SK-N-SH (cell line): ENCODE results near the gene GBA3. TPM values are rescaled to one million over a fixed set of nuclear protein-coding genes. Genes with fewer than 3 reads are reported as not detected.

ENCODE experiments used
- CTCF ChIA-PET: fragments of 300-600, 350-600 bp; formaldehyde crosslinking; extraction: SDS; loops from one replicate; lab custom pipeline; 2021; lab: Yijun Ruan, JAX
- POLR2A ChIA-PET: fragments of 350-600 bp; sonication (Branson Sonifier 250); formaldehyde crosslinking; extraction: SDS; loops from one replicate; lab custom pipeline; 2020; ENCODE audit warnings: antibody characterized with exemption, inconsistent platforms; lab: Yijun Ruan, JAX
- DNase-seq: peaks from one replicate; pipeline ENCODE4 v3.0.0; 2012
- H2AFZ ChIP-seq: fragments of 200-600 bp; sonication (generic); 2 replicates; pipeline ENCODE4 v1.8.1; 2016; ENCODE audit warnings: antibody characterized with exemption, mild to moderate bottlenecking, low read depth
- H3F3A ChIP-seq: fragments of 200-600 bp; sonication (generic); replicated peaks from 2 replicates; pipeline ENCODE3; 2016; ENCODE audit warnings: antibody characterized with exemption, mild to moderate bottlenecking; ENCODE audit not compliant: insufficient read depth
- H3K27ac ChIP-seq, 2 experiments: fragments of 200-500 bp in 1 of 2; fragments of 200-600 bp in 1 of 2; sonication (Bioruptor generic) in 1 of 2; sonication (generic), shearing (Covaris generic) in 1 of 2; 2 replicates each; pipeline versions ENCODE4 v1.5.1 to v1.6.1; 2014 to 2016; ENCODE audit warnings: low read depth in 2 of 2, inconsistent platforms in 1 of 2, low read length in 1 of 2, mild to moderate bottlenecking in 1 of 2, mixed read lengths in 1 of 2
- H3K27me3 ChIP-seq: fragments of 200-600 bp; sonication (generic), shearing (Covaris generic); 2 replicates; pipeline ENCODE4 v1.6.1; 2016; ENCODE audit warnings: mixed run types; ENCODE audit not compliant: insufficient read depth
- H3K36me3 ChIP-seq, 2 experiments: fragments of 200-500 bp in 1 of 2; fragments of 200-600 bp in 1 of 2; sonication (Bioruptor generic) in 1 of 2; sonication (generic) in 1 of 2; replicated peaks in 1 of 2; 2 replicates each; pipeline versions ENCODE3 to v1.5.1; 2014 to 2016; ENCODE audit warnings: low read length in 1 of 2, mild to moderate bottlenecking in 1 of 2; ENCODE audit not compliant: insufficient read depth in 2 of 2, control insufficient read depth in 1 of 2
- H3K4me1 ChIP-seq, 2 experiments: fragments of 200-500 bp in 1 of 2; fragments of 200-600 bp in 1 of 2; sonication (Bioruptor generic) in 1 of 2; sonication (generic), shearing (Covaris generic) in 1 of 2; 2 replicates each; pipeline versions ENCODE4 v1.5.1 to v1.6.1; 2014 to 2016; ENCODE audit warnings: low read depth in 1 of 2, low read length in 1 of 2, mixed run types in 1 of 2; ENCODE audit not compliant: insufficient read depth in 2 of 2, control insufficient read depth in 1 of 2
- H3K4me2 ChIP-seq: fragments of 200-600 bp; sonication (generic), shearing (Covaris generic); 2 replicates; pipeline ENCODE4 v1.6.1; 2017; ENCODE audit warnings: mixed run types
- H3K4me3 ChIP-seq, 2 experiments: fragments of 200-500 bp in 1 of 2; fragments of 200-600 bp in 1 of 2; sonication (Bioruptor generic) in 1 of 2; sonication (generic), shearing (Covaris generic) in 1 of 2; 2 replicates each; pipeline versions ENCODE4 v1.5.1 to v1.8.1; 2014 to 2016; ENCODE audit warnings: low read depth in 2 of 2, inconsistent platforms in 1 of 2, low read length in 1 of 2, mild to moderate bottlenecking in 1 of 2, mixed read lengths in 1 of 2, moderate library complexity in 1 of 2
- H3K79me2 ChIP-seq: fragments of 200-600 bp; sonication (generic); 2 replicates; pipeline ENCODE4 v1.8.1; 2017; ENCODE audit warnings: mild to moderate bottlenecking; ENCODE audit not compliant: insufficient read depth
- H3K9ac ChIP-seq: fragments of 200-600 bp; sonication (generic); 2 replicates; pipeline ENCODE4 v1.6.1; 2017; ENCODE audit warnings: mixed run types
- H3K9me2 ChIP-seq: fragments of 200-600 bp; sonication (generic); 2 replicates; pipeline ENCODE4 v1.6.1; 2017; ENCODE audit warnings: mixed run types
- H3K9me3 ChIP-seq: fragments of 200-600 bp; sonication (generic); 2 replicates; pipeline ENCODE4 v1.6.1; 2017; ENCODE audit warnings: mixed run types, mild to moderate bottlenecking, moderate library complexity
- H4K20me1 ChIP-seq: fragments of 200-600 bp; sonication (generic); 2 replicates; pipeline ENCODE4 v1.6.1; 2017; ENCODE audit warnings: mild to moderate bottlenecking, mixed run types; ENCODE audit not compliant: insufficient read depth
- ELF1 ChIP-seq: IDR thresholded peaks from 2 replicates; pipeline ENCODE4 v1.4.0; 2012
- EP300 ChIP-seq, 2 experiments: IDR thresholded peaks; 2 replicates each; pipeline versions ENCODE4 v1.4.0 to v1.6.1; 2012; ENCODE audit warnings: borderline replicate concordance in 1 of 2, low read depth in 1 of 2, low read length in 1 of 2
- EZH2phosphoT487 ChIP-seq: fragments of 200-600 bp; sonication (generic); IDR thresholded peaks from 2 replicates; pipeline ENCODE4 v1.6.1; 2017; ENCODE audit warnings: low read depth, mixed run types, mild to moderate bottlenecking, antibody characterized with exemption, moderate library complexity, borderline replicate concordance
- FOSL2 ChIP-seq: IDR thresholded peaks from 2 replicates; pipeline ENCODE4 v1.4.0; 2012; ENCODE audit warnings: low read depth, mild to moderate bottlenecking, moderate library complexity, borderline replicate concordance
- FOXM1 ChIP-seq: IDR thresholded peaks from 2 replicates; pipeline ENCODE4 v1.4.0; 2012; ENCODE audit warnings: low read depth, mild to moderate bottlenecking
- GATA2 ChIP-seq: sonication (generic); formaldehyde crosslinking; IDR thresholded peaks from 2 replicates; pipeline ENCODE4 v1.5.0; 2020; ENCODE audit warnings: mild to moderate bottlenecking, missing genetic modification reagents
- MXI1 ChIP-seq: IDR thresholded peaks from 2 replicates; pipeline ENCODE4 v1.6.1; 2012; ENCODE audit warnings: mild to moderate bottlenecking, low read depth, low read length, improper control_type of control experiment
- NFIC ChIP-seq: IDR thresholded peaks from 2 replicates; pipeline ENCODE4 v1.4.0; 2012; ENCODE audit warnings: borderline replicate concordance
- NRF1 ChIP-seq: IDR thresholded peaks from 2 replicates; pipeline ENCODE4 v1.6.1; 2012; ENCODE audit warnings: low read depth, mild to moderate bottlenecking, low read length
- RCOR1 ChIP-seq: fragments of 150-350 bp; IDR thresholded peaks from 2 replicates; pipeline ENCODE4 v1.6.1; 2017; ENCODE audit warnings: antibody characterized with exemption, low read length
- TAF1 ChIP-seq: IDR thresholded peaks from 2 replicates; pipeline ENCODE4 v1.6.1; 2012; ENCODE audit warnings: low read depth, mild to moderate bottlenecking, low read length, moderate library complexity, borderline replicate concordance
- TEAD4 ChIP-seq: IDR thresholded peaks from 2 replicates; pipeline ENCODE4 v1.4.0; 2012; ENCODE audit warnings: mild to moderate bottlenecking, borderline replicate concordance; ENCODE audit not compliant: insufficient read depth
- YY1 ChIP-seq: IDR thresholded peaks from 2 replicates; pipeline ENCODE4 v1.4.0; 2012; ENCODE audit warnings: low read depth, mild to moderate bottlenecking
- WGBS: methylation state at CpG from one replicate; pipeline ENCODE4 v1.1.6; 2017; ENCODE audit warnings: low lambda C conversion rate; 5-methylcytosine and 5-hydroxymethylcytosine counted together
- polyA plus RNA-seq, 3 experiments: library from polyadenylated mRNA; depleted of rRNA; stranded (reverse); fragments of >200 nt; gene quantifications; 2 replicates each; pipeline ENCODE4 v1.2.3, GENCODE V29; 2012
- TF ChIP-seq, protein P1 (sequence below): IDR thresholded peaks from 2 replicates; pipeline ENCODE4; 2012
- TF ChIP-seq, protein P2 (sequence below): fragments of 200-600 bp; sonication (generic); IDR thresholded peaks from 2 replicates; pipeline ENCODE4 v1.6.1; 2017; ENCODE audit warnings: antibody characterized with exemption, mild to moderate bottlenecking, moderate library complexity
- TF ChIP-seq, protein P3 (sequence below): IDR thresholded peaks from 2 replicates; pipeline ENCODE4 v1.4.0; 2012; ENCODE audit warnings: low read depth
- TF ChIP-seq, protein P4 (sequence below): IDR thresholded peaks from 2 replicates; pipeline ENCODE4 v1.4.0; 2012; ENCODE audit warnings: low read depth, borderline replicate concordance
- TF ChIP-seq, protein P5 (sequence below): IDR thresholded peaks from 2 replicates; pipeline ENCODE4 v1.6.1; 2012; ENCODE audit warnings: mild to moderate bottlenecking, low read depth, low read length, moderate library complexity
- TF ChIP-seq, protein P6 (sequence below): fragments of 150-350 bp; IDR thresholded peaks from 2 replicates; pipeline ENCODE4 v1.6.1; 2017; ENCODE audit warnings: antibody characterized with exemption, low read length, low read depth, borderline replicate concordance

Gene GBA3
- polyA plus RNA-seq, 1 of the 3 experiments (the other 2 are of a cell fraction), result not detected

DNA sequence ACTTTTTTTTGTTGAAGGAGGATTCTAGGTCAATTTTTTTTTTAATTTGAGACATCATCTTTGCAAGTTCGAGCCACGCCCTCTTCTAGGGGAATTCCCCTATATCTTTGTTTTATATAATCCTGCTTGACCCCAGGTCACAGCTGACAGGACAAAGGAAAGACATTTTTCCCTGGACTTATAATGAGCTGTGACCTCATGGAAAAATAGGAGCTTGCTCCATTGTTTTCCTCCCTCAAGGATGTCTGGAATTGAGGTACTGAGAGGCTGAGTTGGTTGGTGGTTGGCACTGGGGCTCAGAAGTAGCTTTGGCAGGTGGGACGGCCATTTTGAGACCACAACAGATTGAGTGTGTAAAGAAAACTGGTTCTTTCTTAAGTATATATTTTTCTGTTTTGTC is 49.0 kb downstream of the GBA3 start:
- CTCF ChIA-PET, result interaction anchor here (0.6 to 1.4 kb wide), 2 partner anchors 16 to 86 kb away, joined by 3 read pairs; no protein-coding TSS in a partner anchor

More for the DNA sequence above, 49.0 kb downstream of the GBA3 start:
- H3K4me3 ChIP-seq, result no peak overlapping the region
- no peaks in the 10 kb centered on the region for H3K9me3 ChIP-seq
- WGBS, result 5% methylated on average over 3 of the region's 3 CpGs
- no peak for DNase-seq
- no peaks in the 10 kb centered on the region for H3K9me2 ChIP-seq
- no peak overlapping the region for H2AFZ ChIP-seq
- no peaks in the 10 kb centered on the region for H3K4me1 ChIP-seq
- H3K4me2 ChIP-seq, result no peak overlapping the region
- TF ChIP-seq FOXM1, result no peak
- TF ChIP-seq, protein P1, sequence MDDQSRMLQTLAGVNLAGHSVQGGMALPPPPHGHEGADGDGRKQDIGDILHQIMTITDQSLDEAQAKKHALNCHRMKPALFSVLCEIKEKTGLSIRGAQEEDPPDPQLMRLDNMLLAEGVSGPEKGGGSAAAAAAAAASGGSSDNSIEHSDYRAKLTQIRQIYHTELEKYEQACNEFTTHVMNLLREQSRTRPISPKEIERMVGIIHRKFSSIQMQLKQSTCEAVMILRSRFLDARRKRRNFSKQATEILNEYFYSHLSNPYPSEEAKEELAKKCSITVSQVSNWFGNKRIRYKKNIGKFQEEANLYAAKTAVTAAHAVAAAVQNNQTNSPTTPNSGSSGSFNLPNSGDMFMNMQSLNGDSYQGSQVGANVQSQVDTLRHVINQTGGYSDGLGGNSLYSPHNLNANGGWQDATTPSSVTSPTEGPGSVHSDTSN, result no peak
- no peak for TF ChIP-seq RCOR1
- TF ChIP-seq FOSL2, result no peak
- TF ChIP-seq, protein P2, sequence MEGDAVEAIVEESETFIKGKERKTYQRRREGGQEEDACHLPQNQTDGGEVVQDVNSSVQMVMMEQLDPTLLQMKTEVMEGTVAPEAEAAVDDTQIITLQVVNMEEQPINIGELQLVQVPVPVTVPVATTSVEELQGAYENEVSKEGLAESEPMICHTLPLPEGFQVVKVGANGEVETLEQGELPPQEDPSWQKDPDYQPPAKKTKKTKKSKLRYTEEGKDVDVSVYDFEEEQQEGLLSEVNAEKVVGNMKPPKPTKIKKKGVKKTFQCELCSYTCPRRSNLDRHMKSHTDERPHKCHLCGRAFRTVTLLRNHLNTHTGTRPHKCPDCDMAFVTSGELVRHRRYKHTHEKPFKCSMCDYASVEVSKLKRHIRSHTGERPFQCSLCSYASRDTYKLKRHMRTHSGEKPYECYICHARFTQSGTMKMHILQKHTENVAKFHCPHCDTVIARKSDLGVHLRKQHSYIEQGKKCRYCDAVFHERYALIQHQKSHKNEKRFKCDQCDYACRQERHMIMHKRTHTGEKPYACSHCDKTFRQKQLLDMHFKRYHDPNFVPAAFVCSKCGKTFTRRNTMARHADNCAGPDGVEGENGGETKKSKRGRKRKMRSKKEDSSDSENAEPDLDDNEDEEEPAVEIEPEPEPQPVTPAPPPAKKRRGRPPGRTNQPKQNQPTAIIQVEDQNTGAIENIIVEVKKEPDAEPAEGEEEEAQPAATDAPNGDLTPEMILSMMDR, result no peak
- TF ChIP-seq ELF1, result no peak
- TF ChIP-seq, protein P3, sequence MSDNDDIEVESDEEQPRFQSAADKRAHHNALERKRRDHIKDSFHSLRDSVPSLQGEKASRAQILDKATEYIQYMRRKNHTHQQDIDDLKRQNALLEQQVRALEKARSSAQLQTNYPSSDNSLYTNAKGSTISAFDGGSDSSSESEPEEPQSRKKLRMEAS, result no peak
- no peak for TF ChIP-seq GATA2
- TF ChIP-seq, protein P4, sequence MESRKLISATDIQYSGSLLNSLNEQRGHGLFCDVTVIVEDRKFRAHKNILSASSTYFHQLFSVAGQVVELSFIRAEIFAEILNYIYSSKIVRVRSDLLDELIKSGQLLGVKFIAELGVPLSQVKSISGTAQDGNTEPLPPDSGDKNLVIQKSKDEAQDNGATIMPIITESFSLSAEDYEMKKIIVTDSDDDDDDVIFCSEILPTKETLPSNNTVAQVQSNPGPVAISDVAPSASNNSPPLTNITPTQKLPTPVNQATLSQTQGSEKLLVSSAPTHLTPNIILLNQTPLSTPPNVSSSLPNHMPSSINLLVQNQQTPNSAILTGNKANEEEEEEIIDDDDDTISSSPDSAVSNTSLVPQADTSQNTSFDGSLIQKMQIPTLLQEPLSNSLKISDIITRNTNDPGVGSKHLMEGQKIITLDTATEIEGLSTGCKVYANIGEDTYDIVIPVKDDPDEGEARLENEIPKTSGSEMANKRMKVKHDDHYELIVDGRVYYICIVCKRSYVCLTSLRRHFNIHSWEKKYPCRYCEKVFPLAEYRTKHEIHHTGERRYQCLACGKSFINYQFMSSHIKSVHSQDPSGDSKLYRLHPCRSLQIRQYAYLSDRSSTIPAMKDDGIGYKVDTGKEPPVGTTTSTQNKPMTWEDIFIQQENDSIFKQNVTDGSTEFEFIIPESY, result no peak
- TF ChIP-seq, protein P5, sequence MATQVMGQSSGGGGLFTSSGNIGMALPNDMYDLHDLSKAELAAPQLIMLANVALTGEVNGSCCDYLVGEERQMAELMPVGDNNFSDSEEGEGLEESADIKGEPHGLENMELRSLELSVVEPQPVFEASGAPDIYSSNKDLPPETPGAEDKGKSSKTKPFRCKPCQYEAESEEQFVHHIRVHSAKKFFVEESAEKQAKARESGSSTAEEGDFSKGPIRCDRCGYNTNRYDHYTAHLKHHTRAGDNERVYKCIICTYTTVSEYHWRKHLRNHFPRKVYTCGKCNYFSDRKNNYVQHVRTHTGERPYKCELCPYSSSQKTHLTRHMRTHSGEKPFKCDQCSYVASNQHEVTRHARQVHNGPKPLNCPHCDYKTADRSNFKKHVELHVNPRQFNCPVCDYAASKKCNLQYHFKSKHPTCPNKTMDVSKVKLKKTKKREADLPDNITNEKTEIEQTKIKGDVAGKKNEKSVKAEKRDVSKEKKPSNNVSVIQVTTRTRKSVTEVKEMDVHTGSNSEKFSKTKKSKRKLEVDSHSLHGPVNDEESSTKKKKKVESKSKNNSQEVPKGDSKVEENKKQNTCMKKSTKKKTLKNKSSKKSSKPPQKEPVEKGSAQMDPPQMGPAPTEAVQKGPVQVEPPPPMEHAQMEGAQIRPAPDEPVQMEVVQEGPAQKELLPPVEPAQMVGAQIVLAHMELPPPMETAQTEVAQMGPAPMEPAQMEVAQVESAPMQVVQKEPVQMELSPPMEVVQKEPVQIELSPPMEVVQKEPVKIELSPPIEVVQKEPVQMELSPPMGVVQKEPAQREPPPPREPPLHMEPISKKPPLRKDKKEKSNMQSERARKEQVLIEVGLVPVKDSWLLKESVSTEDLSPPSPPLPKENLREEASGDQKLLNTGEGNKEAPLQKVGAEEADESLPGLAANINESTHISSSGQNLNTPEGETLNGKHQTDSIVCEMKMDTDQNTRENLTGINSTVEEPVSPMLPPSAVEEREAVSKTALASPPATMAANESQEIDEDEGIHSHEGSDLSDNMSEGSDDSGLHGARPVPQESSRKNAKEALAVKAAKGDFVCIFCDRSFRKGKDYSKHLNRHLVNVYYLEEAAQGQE, result no peak
- TF ChIP-seq, protein P6, sequence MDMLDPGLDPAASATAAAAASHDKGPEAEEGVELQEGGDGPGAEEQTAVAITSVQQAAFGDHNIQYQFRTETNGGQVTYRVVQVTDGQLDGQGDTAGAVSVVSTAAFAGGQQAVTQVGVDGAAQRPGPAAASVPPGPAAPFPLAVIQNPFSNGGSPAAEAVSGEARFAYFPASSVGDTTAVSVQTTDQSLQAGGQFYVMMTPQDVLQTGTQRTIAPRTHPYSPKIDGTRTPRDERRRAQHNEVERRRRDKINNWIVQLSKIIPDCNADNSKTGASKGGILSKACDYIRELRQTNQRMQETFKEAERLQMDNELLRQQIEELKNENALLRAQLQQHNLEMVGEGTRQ, result no peak
- TF ChIP-seq EP300 (IDR thresholded peaks at IDR 0.05; ENCODE audit: borderline replicate concordance in 1 of 2, low read depth in 1 of 2, low read length in 1 of 2), result no peak
- TF ChIP-seq MXI1, result no peak
- TF ChIP-seq EZH2phosphoT487, result no peak
- no peak for TF ChIP-seq NRF1
- TF ChIP-seq YY1, result no peak
- no peak for TF ChIP-seq NFIC
- no peak for TF ChIP-seq TEAD4
- no peak for TF ChIP-seq TAF1
- H3K36me3 ChIP-seq, result no peaks in the 10 kb centered on the region
- no peaks in the 10 kb centered on the region for H3F3A ChIP-seq
- H3K27ac ChIP-seq, result no peak overlapping the region
- no peak overlapping the region for H3K9ac ChIP-seq
- POLR2A ChIA-PET, result no interaction called here
- no peaks in the 10 kb centered on the region for H3K27me3 ChIP-seq
- H4K20me1 ChIP-seq, result no peaks in the 10 kb centered on the region
- H3K79me2 ChIP-seq, result no peaks in the 10 kb centered on the region
